GM18858 (cell line): ENCODE measurements around the gene CD84.
"Not testable (repeated sequence)": the region's sequence is repeated elsewhere in the genome, so short reads cannot be mapped to it uniquely, and the experiment has no call there.

Experiments used
- ATAC-seq: cut with Tn5 transposase; IDR thresholded peaks from one replicate; pipeline ENCODE4 v1.9.1; 2021; ENCODE audit not compliant: unreplicated experiment

CD84 gene

GRCh38 chr1:160544647-160545046, 34.6 kb downstream of the CD84 start:
- ATAC-seq, result no peak

GRCh38 chr1:160542303-160542945, 36.9 kb downstream of the CD84 start:
- no peak for ATAC-seq

- ATAC-seq, result no peak
Measured at GRCh38 chr1:160541622-160542302, 37.5 kb downstream of the CD84 start.

- peak; percentile 10 for ATAC-seq
Measured at GRCh38 chr1:160540859-160541233, 38.5 kb downstream of the CD84 start.

- peak; percentile 84 for ATAC-seq
Measured at GRCh38 chr1:160539990-160540858, 39.1 kb downstream of the CD84 start.

GRCh38 chr1:160539684-160539989, 39.7 kb downstream of the CD84 start:
- no peak for ATAC-seq

GRCh38 chr1:160538985-160539651, 40.2 kb downstream of the CD84 start:
- ATAC-seq, result no peak

GRCh38 chr1:160537714-160538665, 41.3 kb downstream of the CD84 start:
- ATAC-seq, result no peak

- no peak for ATAC-seq
Measured at GRCh38 chr1:160534823-160535605, 44.3 kb downstream of the CD84 start.

- not testable (repeated sequence) for ATAC-seq
Measured at GRCh38 chr1:160532557-160532813, 46.8 kb downstream of the CD84 start.

GRCh38 chr1:160531809-160532556, 47.3 kb downstream of the CD84 start:
- ATAC-seq, result not testable (repeated sequence)

- ATAC-seq, result not testable (repeated sequence)
Measured at GRCh38 chr1:160529401-160529952, 49.8 kb downstream of the CD84 start.

GRCh38 chr1:160523789-160524188, 55.5 kb downstream of the CD84 start:
- not testable (repeated sequence) for ATAC-seq

- no peak for ATAC-seq
Measured at GRCh38 chr1:160522622-160523345, 56.5 kb downstream of the CD84 start, which contains the start of gene SLAMF6. SLAMF6 (minus strand) TSS chr1:160523255; CDS start chr1:160523192, 63 bp downstream.

- no peak for ATAC-seq
Measured at GRCh38 chr1:160522136-160522535, 57.2 kb downstream of the CD84 start.

- no peak for ATAC-seq
Measured at GRCh38 chr1:160521554-160521953, 57.7 kb downstream of the CD84 start.

GRCh38 chr1:160520999-160521398, 58.3 kb downstream of the CD84 start:
- ATAC-seq, result no peak

- ATAC-seq, result no peak
Measured at GRCh38 chr1:160520582-160520981, 58.7 kb downstream of the CD84 start.
